Adipose tissue (tissue), 3 donors: Measurements from ENCODE around the gene ATP1A4. TPM values are rescaled to one million over a fixed set of nuclear protein-coding genes. Genes with fewer than 3 reads are reported as not detected.

Experiments used
- H3K27ac ChIP-seq: one replicate; pipeline ENCODE4 v1.5.1; 2013; ENCODE audit warnings: low read depth, low read length
- WGBS, 3 donors: extraction: QIAGEN DNeasy Blood & Tissue Kit; methylation state at CpG; one replicate each; pipeline ENCODE4 v1.1.7; 2013; 5-methylcytosine and 5-hydroxymethylcytosine counted together
- polyA plus RNA-seq, 3 donors: library from polyadenylated mRNA; stranded (reverse); fragments of 200-250 nt; gene quantifications; one replicate each; pipeline ENCODE4 v1.2.3, GENCODE V29; 2013
- donor health status: healthy with polysubstance abuse.
- donor health status: Bipolar disorder and iron deficiency.
- donor health status: healthy.

The ATP1A4 gene
- polyA plus RNA-seq, 3 donors: 0.13 to 0.56 (median 0.54) TPM

DNA sequence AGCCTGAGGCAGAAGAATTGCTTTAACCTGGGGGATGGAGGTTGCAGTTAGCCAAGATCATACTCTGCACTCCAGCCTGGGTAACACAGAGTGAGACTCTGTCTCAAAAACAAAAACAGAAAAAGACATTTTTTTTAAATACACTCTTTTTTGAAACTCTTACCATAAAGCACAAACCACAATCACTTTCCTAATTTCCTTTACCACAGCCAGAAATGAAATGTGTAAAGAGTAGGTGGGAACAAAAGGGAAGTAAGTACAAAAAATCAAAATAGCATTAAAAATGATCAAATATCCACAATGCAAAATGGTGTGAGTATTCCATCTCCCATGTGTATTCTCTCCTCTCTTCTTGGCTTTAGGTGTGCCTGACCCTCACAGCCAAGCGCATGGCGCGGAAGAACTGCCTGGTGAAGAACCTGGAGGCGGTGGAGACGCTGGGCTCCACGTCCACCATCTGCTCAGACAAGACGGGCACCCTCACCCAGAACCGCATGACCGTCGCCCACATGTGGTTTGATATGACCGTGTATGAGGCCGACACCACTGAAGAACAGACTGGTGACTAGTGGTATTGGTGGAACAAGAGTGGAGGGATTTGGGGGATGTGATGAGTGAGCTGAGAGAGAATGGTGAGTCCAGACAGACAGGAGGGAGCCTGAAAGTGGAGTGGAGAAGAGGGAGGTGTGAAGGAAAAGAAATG, 14.9 kb downstream of the ATP1A4 start:
- 64 to 86% (median 68%) methylated on average over 12 of the region's 12 CpGs for WGBS, 3 donors

DNA sequence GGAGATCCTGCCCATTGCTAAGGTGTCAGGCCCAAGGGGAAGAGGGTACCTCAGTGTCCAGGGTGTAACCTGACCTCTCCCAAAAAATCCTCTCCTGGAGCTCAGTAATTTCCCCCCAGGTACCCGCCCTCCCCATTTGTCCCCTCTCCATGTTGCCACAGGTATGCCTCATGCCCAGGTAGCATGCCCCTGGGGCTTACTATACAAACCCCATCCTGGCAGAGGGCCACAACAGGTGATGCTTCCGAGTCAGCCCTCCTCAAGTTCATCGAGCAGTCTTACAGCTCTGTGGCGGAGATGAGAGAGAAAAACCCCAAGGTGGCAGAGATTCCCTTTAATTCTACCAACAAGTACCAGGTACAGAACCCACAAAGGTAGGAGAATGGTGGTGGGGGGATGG, 15.7 kb downstream of the ATP1A4 start:
- no peak overlapping the region for H3K27ac ChIP-seq
- 82 to 91% (median 88%) methylated on average over 4 of the region's 4 CpGs for WGBS, 3 donors

More for the DNA sequence above, 14.9 kb downstream of the ATP1A4 start:
- no peak overlapping the region for H3K27ac ChIP-seq

GRCh38 chr1:160167580-160167979, 16.2 kb downstream of the ATP1A4 start:
- no peak overlapping the region for H3K27ac ChIP-seq
- WGBS, 3 donors: 82 to 91% (median 90%) methylated on average over 6 of the region's 6 CpGs

DNA sequence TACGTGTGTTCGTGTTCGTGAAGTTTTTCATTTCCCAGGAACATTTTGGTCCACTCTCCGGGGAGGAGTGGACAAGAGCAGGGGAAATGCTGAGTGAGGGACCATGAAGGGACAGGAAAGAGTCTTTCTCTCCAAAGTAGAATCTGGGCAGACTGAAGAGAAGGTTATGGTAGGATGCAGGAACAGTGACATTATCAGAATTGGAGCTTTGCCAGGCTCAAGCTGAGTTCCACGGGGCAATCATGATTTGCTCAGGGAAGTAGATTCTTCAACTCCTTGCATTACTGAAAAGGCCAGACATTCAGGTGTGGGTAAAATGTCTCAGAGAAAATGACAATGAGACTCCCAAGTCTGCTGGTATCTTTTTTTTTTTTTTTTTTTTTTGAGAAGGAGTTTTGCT, 16.6 kb downstream of the ATP1A4 start:
- WGBS, 3 donors: 54 to 79% (median 64%) methylated on average over 5 of the region's 5 CpGs

DNA sequence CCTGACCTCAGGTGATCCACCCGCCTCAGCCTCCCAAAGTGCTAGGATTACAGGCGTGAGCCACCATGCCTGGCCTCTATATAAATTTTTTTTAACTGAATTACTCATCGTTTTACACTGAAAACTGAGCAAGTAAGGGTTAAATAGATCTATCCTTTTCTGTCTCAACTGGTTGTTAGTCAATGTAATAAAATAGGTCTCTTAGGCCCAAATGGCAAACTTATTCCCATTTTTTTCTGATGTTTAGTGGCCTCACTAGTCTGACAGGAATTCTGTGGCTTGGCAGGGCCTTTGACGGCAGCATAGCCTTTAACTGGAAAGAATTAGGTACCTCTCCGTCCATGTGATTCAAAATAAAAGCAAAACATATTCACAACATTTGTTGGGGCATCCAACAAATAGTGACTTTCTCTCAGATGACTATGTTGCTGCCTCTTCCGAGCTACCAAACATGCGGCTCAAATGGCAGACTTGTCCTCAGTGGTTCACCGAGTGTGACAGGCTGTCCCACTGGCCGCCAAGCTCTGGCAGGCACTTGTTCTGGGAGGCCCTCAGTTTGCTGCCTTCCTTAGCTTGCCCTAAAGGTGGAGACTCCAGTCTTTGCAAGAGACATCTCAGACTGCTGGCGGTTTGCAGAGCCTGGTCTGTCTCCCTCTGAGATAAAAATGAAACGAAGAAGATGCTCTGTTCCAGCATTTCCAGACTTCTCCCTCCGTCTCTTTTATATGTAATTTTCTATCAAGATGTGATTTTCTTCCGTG, 17.4 kb downstream of the ATP1A4 start:
- WGBS, 3 donors: 71 to 88% (median 79%) methylated on average over 13 of the region's 13 CpGs
- no peak overlapping the region for H3K27ac ChIP-seq

More for the DNA sequence above, 16.6 kb downstream of the ATP1A4 start:
- H3K27ac ChIP-seq: no peak overlapping the region

- no peak overlapping the region for H3K27ac ChIP-seq
- 48 to 57% (median 54%) methylated on average over 15 of the region's 15 CpGs for WGBS, 3 donors
These were observed 18.4 kb downstream of the ATP1A4 start for GRCh38 chr1:160169553-160170399.

GRCh38 chr1:160171354-160171753, 20.0 kb downstream of the ATP1A4 start:
- 85% methylated on average over 4 of the region's 4 CpGs for WGBS, 3 donors
- no peak overlapping the region for H3K27ac ChIP-seq

DNA sequence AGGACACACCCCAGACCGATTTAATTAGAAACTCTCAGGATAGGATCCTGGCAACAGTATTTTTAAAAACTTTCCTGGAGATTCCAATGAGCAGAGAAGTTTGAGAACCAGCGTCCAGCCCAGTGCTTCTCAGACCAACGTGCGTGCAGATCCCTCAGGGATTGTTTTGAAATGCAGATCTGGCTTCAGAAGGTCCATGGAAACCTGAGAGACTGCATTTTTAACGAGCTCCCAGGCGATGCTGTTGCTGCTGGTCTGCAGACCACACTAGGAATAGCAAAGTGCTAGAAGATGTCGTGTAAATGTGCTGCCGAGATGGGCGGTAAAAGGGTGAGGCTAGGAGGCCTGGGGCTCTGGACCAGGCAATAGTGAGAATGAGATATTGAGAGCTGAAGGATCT, 20.6 kb downstream of the ATP1A4 start:
- 63 to 69% (median 67%) methylated on average over 9 of the region's 9 CpGs for WGBS, 3 donors

GRCh38 chr1:160177231-160177630, 25.8 kb downstream of the ATP1A4 start:
- H3K27ac ChIP-seq: no peak overlapping the region
- WGBS, 3 donors: 87 to 93% (median 91%) methylated on average over 2 of the region's 2 CpGs

More for the DNA sequence above, 20.6 kb downstream of the ATP1A4 start:
- H3K27ac ChIP-seq: no peak overlapping the region

GRCh38 chr1:160177667-160178066, 26.3 kb downstream of the ATP1A4 start:
- 80 to 89% (median 87%) methylated on average over 1 of the region's 1 CpG for WGBS, 3 donors
- no peak overlapping the region for H3K27ac ChIP-seq

DNA sequence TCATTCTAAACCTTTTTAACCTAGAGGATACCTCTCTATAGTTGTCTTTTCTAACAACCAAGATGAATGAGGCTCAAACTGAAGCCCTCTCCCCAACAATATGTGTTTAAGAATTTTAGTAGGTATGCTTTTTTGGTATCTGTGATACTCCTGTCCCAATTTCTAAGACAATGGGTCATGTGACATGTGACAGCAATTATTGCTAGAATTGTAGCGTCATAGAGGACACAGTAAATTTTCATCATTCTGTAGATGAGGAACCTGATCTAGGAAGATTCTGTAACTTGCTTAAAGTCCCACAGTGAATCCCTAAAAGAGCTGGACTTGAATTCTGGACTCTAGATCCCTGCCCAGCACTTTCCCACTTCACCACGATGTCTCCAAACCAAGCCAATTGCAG, 27.3 kb downstream of the ATP1A4 start:
- H3K27ac ChIP-seq: no peak overlapping the region
- 69 to 85% (median 78%) methylated on average over 2 of the region's 2 CpGs for WGBS, 3 donors

DNA sequence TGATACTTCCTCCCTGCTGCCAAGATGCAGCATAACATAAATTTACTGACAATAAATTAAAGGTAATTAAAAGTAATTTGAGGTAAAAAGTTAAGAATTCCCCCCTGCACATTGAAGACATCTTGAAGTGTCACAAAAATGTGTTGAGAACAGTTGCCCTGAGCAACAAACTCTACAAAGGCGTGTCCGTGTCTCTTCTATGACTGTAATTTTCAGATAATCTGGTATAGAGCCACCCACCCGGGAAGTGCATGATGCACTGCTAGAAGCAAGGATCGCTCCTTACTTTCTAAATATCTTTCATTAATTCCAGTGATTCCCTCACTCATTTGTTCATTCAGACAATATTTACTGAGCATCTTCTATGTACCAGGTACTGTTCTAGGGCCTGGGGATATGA, 27.9 kb downstream of the ATP1A4 start:
- 86 to 92% (median 86%) methylated on average over 4 of the region's 4 CpGs for WGBS, 3 donors

GRCh38 chr1:160186246-160186645, 34.8 kb downstream of the ATP1A4 start:
- WGBS, 3 donors: 85 to 89% (median 85%) methylated on average over 7 of the region's 7 CpGs

More for the DNA sequence above, 27.9 kb downstream of the ATP1A4 start:
- no peak overlapping the region for H3K27ac ChIP-seq

DNA sequence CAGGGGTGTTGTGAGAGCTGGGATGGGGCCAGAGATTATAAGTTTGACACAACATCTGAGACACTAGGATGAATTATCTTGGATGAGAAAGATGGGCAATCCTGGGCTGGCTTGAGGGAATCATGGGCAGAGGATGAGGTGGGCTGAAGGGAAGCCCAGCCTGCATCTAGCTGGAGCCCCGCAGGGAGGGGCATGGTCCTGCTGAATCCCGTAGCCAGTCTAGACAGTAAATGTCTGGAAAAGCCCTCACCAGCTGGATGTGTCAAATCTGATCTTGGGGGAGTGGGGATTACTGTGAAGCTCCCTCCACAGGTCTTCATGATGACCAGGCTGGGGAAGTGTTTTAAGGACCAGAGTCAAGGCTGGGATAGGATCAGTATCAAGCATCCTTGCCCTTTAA, 35.3 kb downstream of the ATP1A4 start:
- 62 to 80% (median 67%) methylated on average over 2 of the region's 2 CpGs for WGBS, 3 donors
- H3K27ac ChIP-seq: no peak overlapping the region

More at GRCh38 chr1:160186246-160186645, 34.8 kb downstream of the ATP1A4 start:
- no peak overlapping the region for H3K27ac ChIP-seq

- 68 to 82% (median 75%) methylated on average over 7 of the region's 7 CpGs for WGBS, 3 donors
- H3K27ac ChIP-seq: no peak overlapping the region
These were observed 36.0 kb downstream of the ATP1A4 start for GRCh38 chr1:160187407-160187806.

GRCh38 chr1:160188341-160188740, 36.9 kb downstream of the ATP1A4 start:
- 85 to 89% (median 86%) methylated on average over 7 of the region's 7 CpGs for WGBS, 3 donors

GRCh38 chr1:160189649-160190625, 38.5 kb downstream of the ATP1A4 start, which contains the start of gene CASQ1:
CASQ1 (plus strand) TSS chr1:160190575; CDS start chr1:160190752, 177 bp downstream.
- 62 to 66% (median 65%) methylated on average over 15 of the region's 15 CpGs for WGBS, 3 donors
- no peak within 1 kb of the TSS for H3K27ac ChIP-seq

More at GRCh38 chr1:160188341-160188740, 36.9 kb downstream of the ATP1A4 start:
- no peak overlapping the region for H3K27ac ChIP-seq
